GM11168 (cell line): ENCODE data around the gene PFKM.

Experiments
- in situ Hi-C: fragments of 300-500 bp; cut with MboI; formaldehyde crosslinking; loops from one replicate; pipeline ENCODE4 v1.12.0; 2022; ENCODE audit warnings: low sequenced_read_pairs; ENCODE audit not compliant: unreplicated experiment

PFKM gene

DNA sequence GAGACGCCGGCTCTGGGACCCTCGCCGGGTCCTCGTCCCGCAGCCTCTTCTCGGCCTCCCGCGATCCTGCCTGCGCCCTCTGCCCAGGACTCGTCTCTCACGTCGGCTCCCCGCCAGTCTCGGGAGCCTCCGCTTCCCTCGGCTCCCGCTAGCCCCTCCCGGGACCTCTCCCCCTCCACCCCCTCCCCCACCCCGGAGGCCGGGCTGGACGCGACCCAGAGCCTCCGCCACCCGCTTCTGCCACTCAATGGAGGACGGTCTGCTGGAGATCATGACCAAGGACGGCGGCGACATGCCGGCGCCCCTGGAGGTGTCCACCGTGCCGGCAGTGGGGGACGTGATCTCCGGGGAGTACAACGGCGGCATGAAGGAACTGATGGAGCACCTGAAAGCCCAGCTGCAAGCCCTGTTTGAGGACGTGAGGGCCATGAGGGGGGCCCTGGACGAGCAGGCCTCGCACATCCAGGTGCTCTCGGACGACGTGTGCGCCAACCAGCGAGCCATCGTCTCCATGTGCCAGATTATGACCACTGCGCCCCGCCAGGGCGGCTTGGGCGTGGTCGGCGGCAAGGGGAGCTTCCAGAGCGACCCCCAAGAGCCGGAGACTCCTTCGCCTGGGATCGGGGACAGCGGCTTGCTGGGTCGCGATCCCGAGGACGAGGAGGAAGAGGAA, 64.8 kb downstream of the PFKM start:
- in situ Hi-C loops: loop anchor here (25.0 kb wide), 1 partner anchor 428 kb away; no protein-coding TSS in a partner anchor

DNA sequence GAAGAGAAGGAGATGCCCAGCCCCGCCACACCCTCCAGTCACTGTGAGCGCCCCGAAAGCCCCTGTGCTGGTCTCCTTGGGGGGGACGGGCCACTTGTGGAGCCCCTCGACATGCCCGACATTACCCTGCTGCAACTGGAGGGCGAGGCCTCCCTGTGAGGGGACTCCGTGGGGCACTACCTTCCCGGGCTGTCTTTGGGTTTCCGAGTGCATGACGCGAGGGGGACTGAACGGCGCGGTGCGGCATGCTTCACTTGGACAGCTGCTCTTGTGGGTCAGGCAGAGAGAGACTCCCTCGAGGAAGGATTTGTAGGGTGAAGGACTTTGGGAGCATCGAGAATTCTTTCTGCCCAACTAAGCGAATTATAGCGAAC, 65.4 kb downstream of the PFKM start:
- in situ Hi-C loops: loop anchor here (25.0 kb wide), 1 partner anchor 428 kb away; no protein-coding TSS in a partner anchor

DNA sequence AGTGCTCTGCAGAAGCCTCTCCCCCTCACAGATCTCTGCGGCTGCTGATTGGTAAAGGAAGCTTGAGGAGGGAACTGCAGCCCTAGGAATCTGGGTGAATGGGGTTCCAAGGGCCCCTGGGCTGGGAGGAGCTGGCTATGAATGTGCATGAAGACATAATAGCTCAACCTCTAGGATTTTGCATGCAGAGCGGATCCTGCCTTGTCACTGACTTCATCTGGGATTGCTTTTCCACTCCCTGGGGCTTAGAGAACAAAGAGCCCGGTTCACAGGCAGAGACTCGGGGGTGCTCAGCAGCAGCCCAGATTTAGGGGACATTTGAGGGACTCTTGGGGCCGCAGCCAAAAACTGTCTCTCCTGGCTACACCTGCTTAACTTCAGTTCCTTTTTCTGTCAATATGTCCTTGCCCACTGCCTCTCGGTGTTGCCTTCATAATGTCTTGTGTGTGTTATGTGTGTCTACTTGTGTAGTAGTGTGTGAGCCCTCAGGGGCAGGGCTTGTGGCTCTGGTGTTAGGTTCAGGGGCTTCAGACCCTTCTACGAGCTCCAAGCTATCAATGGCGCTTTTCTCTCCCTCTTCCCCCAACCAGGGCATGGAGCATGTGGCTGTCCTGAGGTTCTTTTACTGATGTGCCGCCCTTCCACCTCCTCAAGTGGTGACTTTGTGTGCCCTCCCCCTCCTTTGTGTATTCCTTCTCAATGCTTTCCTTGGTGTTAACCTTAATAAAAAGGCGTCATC, 66.2 kb downstream of the PFKM start:
- in situ Hi-C loops: loop anchor here (25.0 kb wide), 1 partner anchor 427 kb away; no protein-coding TSS in a partner anchor

DNA sequence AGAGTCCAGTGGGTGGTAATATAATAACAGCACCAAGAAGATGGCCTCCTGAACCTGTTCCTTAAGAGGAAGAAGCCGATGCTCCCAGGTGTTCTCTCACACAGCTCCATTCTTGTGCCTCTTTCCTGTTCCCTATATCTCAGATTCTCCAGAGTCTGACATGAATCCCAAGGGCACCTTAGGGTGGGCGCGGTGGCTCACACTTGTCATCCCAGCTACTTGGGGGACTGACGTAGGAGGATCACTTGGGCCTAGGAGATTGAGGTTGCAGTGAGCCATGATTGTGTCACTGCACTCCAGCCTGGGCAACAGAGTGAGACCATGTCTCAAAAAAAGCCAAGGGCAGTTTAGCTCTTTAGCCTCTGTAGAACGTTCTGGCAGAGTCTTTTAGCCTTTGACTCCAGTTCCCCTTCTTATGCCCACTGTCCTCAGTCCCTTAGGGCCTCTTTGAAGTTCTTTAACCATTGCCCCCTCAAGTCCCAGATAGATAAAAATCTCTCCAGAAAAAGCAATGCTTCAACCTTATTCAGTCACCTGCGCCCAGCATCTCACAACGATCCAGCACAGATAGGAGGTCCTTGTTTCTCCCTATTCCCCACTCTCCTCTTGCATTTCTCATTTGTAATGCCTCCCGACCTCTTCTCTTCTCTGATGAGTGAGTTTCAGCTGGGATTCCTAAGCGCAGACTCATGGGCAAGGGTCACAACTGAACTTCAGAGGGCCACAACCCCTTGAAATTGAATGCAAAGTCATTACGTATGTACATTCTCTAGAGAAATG, 68.9 kb downstream of the PFKM start:
- in situ Hi-C loops: loop anchor here (25.0 kb wide), 1 partner anchor 424 kb away; no protein-coding TSS in a partner anchor

DNA sequence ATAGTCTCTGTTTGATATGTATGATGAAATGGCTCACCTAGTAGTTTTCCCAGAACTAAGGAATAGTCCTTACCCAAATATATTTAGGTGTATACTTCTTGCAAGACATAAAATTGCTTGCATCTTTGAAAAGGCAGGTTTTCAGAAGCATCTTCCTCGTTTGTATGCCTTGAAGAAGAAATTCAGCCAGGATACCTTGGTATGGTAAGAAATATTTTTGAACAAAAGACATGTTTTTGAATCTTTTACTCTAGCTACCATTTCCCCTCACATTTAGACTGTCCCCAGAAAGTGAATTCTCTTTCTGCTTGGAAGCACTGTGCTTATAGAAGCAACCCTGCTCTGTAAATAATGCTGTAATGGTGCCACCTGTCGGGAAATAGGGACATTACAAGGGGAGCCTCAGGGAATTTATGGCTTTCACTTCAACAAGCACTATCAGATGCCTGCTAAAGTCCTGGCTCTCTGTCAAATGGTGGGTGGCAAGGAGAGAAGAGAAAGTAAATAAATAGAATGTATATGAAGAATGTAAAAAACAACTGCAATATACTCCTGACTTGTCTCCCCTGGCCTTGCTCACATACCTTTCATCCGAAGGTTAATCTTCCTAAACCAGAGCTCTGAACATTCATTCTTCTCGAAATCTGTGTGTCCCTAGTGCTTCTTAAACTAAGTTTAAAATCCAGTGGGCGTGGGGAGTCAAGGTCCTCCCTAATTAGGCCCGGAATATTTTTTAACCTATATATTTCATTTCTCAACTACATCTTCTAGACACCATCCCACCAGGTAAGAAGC, 70.4 kb downstream of the PFKM start:
- in situ Hi-C loops: loop anchor here (25.0 kb wide), 1 partner anchor 423 kb away; no protein-coding TSS in a partner anchor

DNA sequence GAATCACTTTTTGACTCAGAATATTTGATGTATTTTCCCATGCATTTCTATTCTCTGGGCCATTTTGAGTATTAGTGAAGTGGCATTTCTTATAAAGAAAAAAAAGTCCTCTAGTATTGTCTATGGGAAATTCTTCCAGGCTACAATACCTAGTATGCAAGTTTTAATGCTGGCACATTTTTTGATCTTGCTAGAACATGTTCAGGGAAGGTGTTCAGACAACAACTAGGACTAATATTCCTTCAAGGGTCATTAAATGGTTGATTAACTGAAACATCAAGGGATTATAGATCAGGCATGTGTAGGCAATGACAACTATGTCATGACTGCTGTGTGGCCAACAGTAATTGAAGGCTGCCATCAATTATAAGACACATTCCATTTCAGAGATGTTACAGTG, 71.9 kb downstream of the PFKM start:
- in situ Hi-C loops: loop anchor here (25.0 kb wide), 1 partner anchor 421 kb away; no protein-coding TSS in a partner anchor

DNA sequence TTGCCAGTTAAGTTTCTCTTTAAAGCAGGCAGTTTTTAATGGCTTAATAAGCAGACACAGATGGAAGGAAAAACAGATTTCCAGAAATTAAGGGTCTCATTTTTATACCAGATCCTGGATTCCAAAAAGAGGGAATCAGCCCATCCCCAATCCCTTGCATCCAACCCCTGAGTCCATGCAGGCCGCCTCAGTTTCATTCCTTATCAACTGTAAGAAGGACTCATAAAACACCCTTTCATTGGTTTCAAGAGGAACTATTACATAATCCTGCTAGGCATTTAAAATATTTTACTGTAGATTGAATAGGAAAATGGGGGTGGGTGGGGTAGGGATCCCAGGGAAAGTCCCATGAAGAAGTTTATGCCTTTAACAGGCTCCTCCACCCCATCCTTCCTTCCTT, 73.7 kb downstream of the PFKM start:
- in situ Hi-C loops: loop anchor here (25.0 kb wide), 1 partner anchor 419 kb away; no protein-coding TSS in a partner anchor

DNA sequence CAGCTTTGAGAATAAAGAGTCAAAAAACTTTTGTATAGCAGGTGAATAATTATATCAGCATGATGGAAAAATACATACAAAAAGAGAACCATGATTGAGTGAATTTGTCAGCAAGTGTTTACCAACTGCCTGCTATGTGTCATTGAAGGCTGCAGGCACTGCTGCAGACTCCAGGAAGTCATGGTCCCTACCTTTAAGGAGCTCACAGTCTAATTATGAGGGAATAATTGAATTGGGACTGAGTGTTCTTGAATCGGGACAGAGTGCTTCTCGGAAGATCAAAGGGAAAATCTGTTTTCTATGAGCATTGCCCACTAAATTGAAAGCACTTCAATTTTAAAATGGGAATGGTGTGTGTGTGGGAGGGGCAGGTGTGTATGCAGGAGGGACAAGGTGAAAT, 74.5 kb downstream of the PFKM start:
- in situ Hi-C loops: loop anchor here (25.0 kb wide), 1 partner anchor 419 kb away; no protein-coding TSS in a partner anchor

DNA sequence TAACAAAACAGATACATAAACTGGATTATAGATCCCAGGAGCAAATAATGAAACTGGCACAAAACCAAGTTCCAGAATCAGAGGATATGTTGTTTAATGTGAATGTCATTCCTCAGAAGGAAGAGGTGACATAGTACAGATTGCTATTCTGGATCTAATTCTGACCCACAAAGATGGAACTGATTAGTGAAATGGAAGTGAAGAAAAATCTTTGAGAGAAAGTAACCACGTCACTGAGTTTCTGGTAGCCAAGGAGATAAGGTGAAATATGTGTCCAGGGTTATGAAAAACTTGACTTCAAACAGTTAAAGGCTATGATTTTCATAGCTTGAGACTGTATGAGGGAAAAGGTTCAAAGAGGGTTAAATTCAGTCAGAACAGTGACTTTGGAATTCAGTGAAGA, 75.6 kb downstream of the PFKM start:
- in situ Hi-C loops: loop anchor here (25.0 kb wide), 1 partner anchor 418 kb away; no protein-coding TSS in a partner anchor
